ENCODE data around the gene DNAJB1. TPM values are rescaled to one million over a fixed set of nuclear protein-coding genes. Genes with fewer than 3 reads are reported as not detected.

The DNAJB1 gene
- total and polyA plus RNA-seq, 4 donors, result 72.2 to 171 (median 94.5) TPM

DNA sequence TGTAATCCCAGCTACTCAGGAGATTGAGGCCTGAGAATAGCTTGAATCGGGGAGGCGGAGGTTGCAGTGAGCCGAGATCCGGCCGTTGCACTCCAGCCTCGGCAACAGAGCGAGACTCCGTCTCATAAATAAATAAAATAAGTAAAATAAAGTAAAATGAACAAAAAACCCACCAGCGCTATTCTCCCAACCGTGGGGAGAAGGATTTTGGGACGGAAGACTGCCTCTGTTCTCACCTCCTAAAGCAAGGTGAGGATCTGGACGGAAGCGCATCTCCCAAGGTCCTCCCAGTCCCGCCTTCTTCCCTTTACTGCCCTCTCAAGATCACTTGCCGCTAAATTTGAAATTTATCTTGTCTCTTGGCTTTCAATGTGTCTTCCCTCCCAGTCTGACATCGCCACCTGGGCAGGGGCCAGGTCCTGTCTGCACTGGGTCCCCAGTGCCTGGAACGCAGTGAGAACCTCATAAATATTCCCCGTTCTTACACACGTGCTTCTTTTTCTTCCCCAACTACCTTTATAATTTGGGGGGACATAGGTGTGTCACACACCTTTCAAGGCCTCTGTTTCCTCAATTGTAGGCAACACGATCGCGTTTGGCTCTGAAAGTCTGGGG, 1.2 kb upstream of the DNAJB1 start:
- H3K9ac ChIP-seq (ENCODE audit: insufficient read depth in 1 of 2, low read length in 2 of 2), result no peak overlapping the region

DNA sequence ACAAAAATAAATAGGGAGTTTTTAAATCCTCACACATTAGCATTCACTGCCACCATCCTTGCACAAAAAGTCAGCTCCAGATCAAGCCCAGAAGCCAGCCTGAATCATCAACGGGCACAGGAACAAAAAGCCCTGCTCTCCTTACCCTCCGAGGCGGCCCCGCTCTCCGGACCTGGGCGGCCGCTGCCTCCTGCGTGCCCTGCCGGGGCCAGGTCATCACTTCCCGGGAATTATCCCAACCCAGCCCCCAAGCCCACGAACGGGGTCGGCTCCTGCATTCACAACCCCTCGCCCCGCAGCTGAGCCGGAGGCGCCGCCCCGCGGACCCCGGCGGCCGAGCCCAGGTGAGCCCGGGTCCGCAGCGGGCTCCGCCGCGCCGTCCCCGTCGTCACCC, 754 bp downstream of the DNAJB1 start:
- Histone ChIP-seq H3K27me3 (ENCODE audit: control insufficient read depth in 3 of 3, insufficient read depth in 3 of 3, low read length in 2 of 3) (no peaks in the 10 kb centered on the region), H3K27ac (ENCODE audit: low read depth in 1 of 2, low read length in 1 of 2) (peak overlapping the region; percentile 98 to 99), H3K4me1 (ENCODE audit: control insufficient read depth in 5 of 5, insufficient read depth in 5 of 5, low read length in 5 of 5) (peaks cover 0 to 23% (median 11%) of the 10 kb centered on the region in 5 donors), H3K4me3 (peak overlapping the region; percentile 74), H3K9ac (ENCODE audit: insufficient read depth in 1 of 2, low read length in 2 of 2) (peak overlapping the region; percentile 46 to 88), H3K36me3 (ENCODE audit: control insufficient read depth in 4 of 4, insufficient read depth in 4 of 4, low read length in 4 of 4) (peaks cover 17 to 28% (median 23%) of the 10 kb centered on the region in 4 donors), H3K9me3 (ENCODE audit: control insufficient read depth in 4 of 4, insufficient read depth in 3 of 4, low read length in 3 of 4) (no peaks in the 10 kb centered on the region)
- no peak for TF ChIP-seq CTCF (IDR thresholded peaks at IDR 0.05; ENCODE audit: control extremely low read depth, extremely low read depth)
- 0 to 1% methylated on average over 25 to 32 of the region's 32 CpGs for WGBS, 2 donors
- no peak for ATAC-seq (ENCODE audit: insufficient read depth, low FRiP score)
- DNase-seq, result no peak

More for the DNA sequence above, 1.2 kb upstream of the DNAJB1 start:
- H3K9me3 ChIP-seq (ENCODE audit: control insufficient read depth in 4 of 4, insufficient read depth in 3 of 4, low read length in 3 of 4), result no peaks in the 10 kb centered on the region
- H3K36me3 ChIP-seq (ENCODE audit: control insufficient read depth in 4 of 4, insufficient read depth in 4 of 4, low read length in 4 of 4), result peaks cover 15 to 22% (median 20%) of the 10 kb centered on the region in 4 donors
- ATAC-seq (ENCODE audit: insufficient read depth, low FRiP score), result no peak
- no peak for DNase-seq
- peaks cover 0 to 23% (median 7%) of the 10 kb centered on the region in 5 donors for H3K4me1 ChIP-seq (ENCODE audit: control insufficient read depth in 5 of 5, insufficient read depth in 5 of 5, low read length in 5 of 5)
- peak overlapping the region; percentile 85 to 87 for H3K27ac ChIP-seq (ENCODE audit: low read depth in 1 of 2, low read length in 1 of 2)
- H3K27me3 ChIP-seq (ENCODE audit: control insufficient read depth in 3 of 3, insufficient read depth in 3 of 3, low read length in 2 of 3), result no peaks in the 10 kb centered on the region
- H3K4me3 ChIP-seq, result no peak overlapping the region
- no peak for TF ChIP-seq CTCF (IDR thresholded peaks at IDR 0.05; ENCODE audit: control extremely low read depth, extremely low read depth)
- WGBS, 2 donors, result 93 to 97% methylated on average over 22 of the region's 22 CpGs

DNA sequence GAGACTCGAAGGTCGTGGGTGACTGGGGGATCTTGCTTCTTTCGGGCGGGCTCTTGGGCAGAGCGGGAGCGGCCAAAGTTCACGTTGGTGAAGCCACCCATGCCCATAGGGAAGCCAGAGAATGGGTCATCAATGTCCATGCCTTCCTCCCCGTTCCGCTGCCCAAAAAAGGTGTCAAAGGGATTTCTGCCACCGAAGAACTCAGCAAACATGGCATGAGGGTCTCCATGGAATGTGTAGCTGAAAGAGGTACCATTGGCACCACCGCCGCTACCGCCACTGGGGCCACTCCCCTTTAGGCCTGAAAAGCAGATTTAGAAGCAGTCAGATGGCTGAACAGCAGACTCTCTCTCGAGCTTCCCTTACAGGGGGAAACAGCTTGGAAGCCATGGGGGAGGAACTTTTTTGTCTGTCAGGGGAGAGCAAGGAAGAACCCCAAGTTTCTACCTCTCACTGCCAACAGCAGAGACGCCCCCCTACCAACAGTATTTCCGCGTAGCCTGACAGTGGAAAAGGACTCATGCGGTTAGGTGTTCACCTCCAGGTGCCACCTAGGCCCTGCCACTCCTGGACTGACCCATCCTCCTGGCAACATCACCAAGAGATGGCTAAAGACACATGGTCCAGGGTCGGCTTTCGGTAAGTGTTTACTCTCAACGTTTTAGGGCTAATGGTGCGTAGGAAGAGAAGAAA, 1.3 kb downstream of the DNAJB1 start:
- H3K4me1 ChIP-seq (ENCODE audit: control insufficient read depth in 5 of 5, insufficient read depth in 5 of 5, low read length in 5 of 5), result peaks cover 0 to 23% (median 11%) of the 10 kb centered on the region in 5 donors
- 20 to 34% methylated on average over 22 of the region's 22 CpGs for WGBS, 2 donors
- no peak for ATAC-seq (ENCODE audit: insufficient read depth, low FRiP score)

More for the DNA sequence above, 1.3 kb downstream of the DNAJB1 start:
- DNase-seq, result no peak
- H3K36me3 ChIP-seq (ENCODE audit: control insufficient read depth in 4 of 4, insufficient read depth in 4 of 4, low read length in 4 of 4), result peaks cover 17 to 28% (median 23%) of the 10 kb centered on the region in 4 donors
- H3K4me3 ChIP-seq, result peak overlapping the region; percentile 74
- TF ChIP-seq CTCF (IDR thresholded peaks at IDR 0.05; ENCODE audit: control extremely low read depth, extremely low read depth), result no peak
- H3K27me3 ChIP-seq (ENCODE audit: control insufficient read depth in 3 of 3, insufficient read depth in 3 of 3, low read length in 2 of 3), result no peaks in the 10 kb centered on the region
- peak overlapping the region; percentile 84 to 99 for H3K27ac ChIP-seq (ENCODE audit: low read depth in 1 of 2, low read length in 1 of 2)
- H3K9ac ChIP-seq (ENCODE audit: insufficient read depth in 1 of 2, low read length in 2 of 2), result peak overlapping the region; percentile 46 to 88
- H3K9me3 ChIP-seq (ENCODE audit: control insufficient read depth in 4 of 4, insufficient read depth in 3 of 4, low read length in 3 of 4), result no peaks in the 10 kb centered on the region

Measured in lung (tissue), 12 donors.